GM23338 (cell line): ENCODE data around the gene JAM2. TPM values are rescaled to one million over a fixed set of nuclear protein-coding genes. Genes with fewer than 3 reads are reported as not detected.
A peak's percentile ranks its signal among the peaks of the same experiment; 100 is the strongest.

Experiments
- ATAC-seq: fragments of 200-7000 bp; cut with Tn5 transposase; 3 replicates; pipeline ENCODE4 v1.9.1; 2020
- DNase-seq: peaks from one replicate; pipeline ENCODE4 v3.0.0-alpha.2; 2015; ENCODE audit warnings: low spot score
- H2AFZ ChIP-seq: fragments of 200-600 bp; sonication (generic); 2 replicates; pipeline ENCODE4 v1.8.0; 2016; ENCODE audit warnings: antibody characterized with exemption, mild to moderate bottlenecking, moderate library complexity
- H3F3A ChIP-seq: fragments of 200-600 bp; sonication (generic); replicated peaks from 2 replicates; pipeline ENCODE4 v1.8.0; 2017; ENCODE audit warnings: antibody characterized with exemption, mixed run types, low read depth
- H3K27ac ChIP-seq: fragments of 200-600 bp; sonication (generic); 2 replicates; pipeline ENCODE4 v1.6.1; 2016; ENCODE audit warnings: low read depth
- H3K27me3 ChIP-seq: fragments of 200-600 bp; sonication (generic); 2 replicates; pipeline ENCODE4 v1.8.0; 2016; ENCODE audit warnings: mild to moderate bottlenecking, mixed run types, moderate library complexity; ENCODE audit not compliant: insufficient read depth
- H3K36me3 ChIP-seq: fragments of 200-600 bp; sonication (generic); 2 replicates; pipeline ENCODE4 v1.8.0; 2016; ENCODE audit warnings: mild to moderate bottlenecking; ENCODE audit not compliant: insufficient read depth
- H3K4me1 ChIP-seq: fragments of 200-600 bp; sonication (generic); 2 replicates; pipeline ENCODE4 v1.8.0; 2016; ENCODE audit warnings: mild to moderate bottlenecking, moderate library complexity; ENCODE audit not compliant: insufficient read depth
- H3K4me2 ChIP-seq: fragments of 200-600 bp; sonication (generic); 2 replicates; pipeline ENCODE4 v1.7.1; 2017; ENCODE audit warnings: mixed run types
- H3K4me3 ChIP-seq: fragments of 200-600 bp; sonication (generic); 2 replicates; pipeline ENCODE4 v1.6.1; 2016; ENCODE audit warnings: mixed run types
- H3K79me2 ChIP-seq: fragments of 200-600 bp; sonication (generic); replicated peaks from 2 replicates; pipeline ENCODE4 v1.8.0; 2017; ENCODE audit warnings: mild to moderate bottlenecking; ENCODE audit not compliant: insufficient read depth
- H3K9me2 ChIP-seq: fragments of 200-600 bp; sonication (generic); 2 replicates; pipeline ENCODE4 v1.8.0; 2017; ENCODE audit not compliant: insufficient read depth
- H4K20me1 ChIP-seq: fragments of 200-600 bp; sonication (generic); replicated peaks from 2 replicates; pipeline ENCODE4 v1.8.0; 2017; ENCODE audit warnings: mild to moderate bottlenecking; ENCODE audit not compliant: insufficient read depth
- H3K27ac Mint-ChIP-seq: 2 replicates; pipeline ENCODE4 v1.8.0; 2020; ENCODE audit warnings: inconsistent platforms, mild to moderate bottlenecking, moderate library complexity, mixed read lengths
- H3K27me3 Mint-ChIP-seq: 3 replicates; pipeline ENCODE4 v1.8.0; 2022; ENCODE audit warnings: low read depth, mild to moderate bottlenecking, moderate library complexity, mixed read lengths, inconsistent platforms; ENCODE audit not compliant: insufficient read depth, poor library complexity
- H3K36me3 Mint-ChIP-seq: 3 replicates; pipeline ENCODE4 v1.8.0; 2021; ENCODE audit warnings: low read depth, mild to moderate bottlenecking, inconsistent platforms, moderate library complexity, mixed read lengths
- H3K4me1 Mint-ChIP-seq: 3 replicates; pipeline ENCODE4 v1.8.0; 2020; ENCODE audit warnings: mild to moderate bottlenecking, inconsistent platforms, mixed read lengths
- H3K4me3 Mint-ChIP-seq: 3 replicates; pipeline ENCODE4 v1.8.0; 2021; ENCODE audit warnings: moderate library complexity, mild to moderate bottlenecking, inconsistent platforms, mixed read lengths
- H3K9me3 Mint-ChIP-seq: 3 replicates; pipeline ENCODE4 v1.8.0; 2020; ENCODE audit warnings: moderate library complexity, mild to moderate bottlenecking, inconsistent platforms, mixed read lengths
- CREB1 ChIP-seq: fragments of 250-450 bp; sonication (Bioruptor Pico); IDR thresholded peaks from 2 replicates; pipeline ENCODE4 v1.5.0; 2020; ENCODE audit warnings: low read depth, mild to moderate bottlenecking, moderate library complexity
- EZH2 ChIP-seq: fragments of 200-600 bp; sonication (generic); IDR thresholded peaks from one replicate; pipeline ENCODE4 v1.8.0; 2017; ENCODE audit warnings: antibody characterized with exemption, mild to moderate bottlenecking, low read depth; ENCODE audit not compliant: unreplicated experiment
- EZH2phosphoT487 ChIP-seq: fragments of 200-600 bp; sonication (generic); IDR thresholded peaks from one replicate; pipeline ENCODE4 v1.8.1; 2018; ENCODE audit warnings: antibody characterized with exemption; ENCODE audit not compliant: unreplicated experiment
- JUNB ChIP-seq: IDR thresholded peaks from one replicate; pipeline ENCODE4 v1.6.1; 2016; ENCODE audit warnings: antibody characterized with exemption; ENCODE audit not compliant: unreplicated experiment
- POLR2AphosphoS5 ChIP-seq: IDR thresholded peaks from 2 replicates; pipeline ENCODE4 v1.6.1; 2016; ENCODE audit warnings: antibody characterized with exemption, low read depth
- STAT1 ChIP-seq: IDR thresholded peaks from one replicate; pipeline ENCODE4 v1.6.1; 2016; ENCODE audit warnings: antibody characterized with exemption; ENCODE audit not compliant: unreplicated experiment
- ZNF331 ChIP-seq: fragments of 250-450 bp; sonication (Bioruptor Pico); IDR thresholded peaks from 2 replicates; pipeline ENCODE4 v1.5.0; 2020; ENCODE audit warnings: low read depth, mild to moderate bottlenecking, moderate library complexity
- polyA plus RNA-seq: library from polyadenylated mRNA; unstranded; fragments of >200 nt; fragmentation: Nextera tagmentation; extraction: Ambion mirVana; gene quantifications from 2 replicates; pipeline ENCODE4 v1.2.1, GENCODE V29; 2016
- total RNA-seq: library from RNA; depleted of rRNA; stranded (reverse); fragments of >200 nt; shearing (Covaris generic); gene quantifications from 2 replicates; pipeline ENCODE4 v1.2.3, GENCODE V29; 2014
- TF ChIP-seq, protein P1 (sequence below), 2 experiments: fragments of 200-600 bp in 1 of 2; sonication (generic) in 1 of 2; conservative IDR thresholded peaks; 2 replicates each; pipeline versions ENCODE4 v1.5.1 to v1.6.1; 2016 to 2017; ENCODE audit warnings: antibody characterized with exemption in 2 of 2, low read depth in 2 of 2, mild to moderate bottlenecking in 2 of 2, moderate library complexity in 1 of 2
- TF ChIP-seq, protein P2 (sequence below): IDR thresholded peaks from one replicate; pipeline ENCODE4 v1.6.1; 2018; ENCODE audit warnings: antibody characterized with exemption; ENCODE audit not compliant: unreplicated experiment

Gene JAM2
- total and polyA plus RNA-seq, 2 experiments from 2014 or later: 4.9 to 14.6 TPM

- TF ChIP-seq CREB1: no peak
- no peak for TF ChIP-seq EZH2phosphoT487
- TF ChIP-seq ZNF331 (CRISPR knock-in tag): no peak
- TF ChIP-seq STAT1: no peak
- TF ChIP-seq, protein P1, sequence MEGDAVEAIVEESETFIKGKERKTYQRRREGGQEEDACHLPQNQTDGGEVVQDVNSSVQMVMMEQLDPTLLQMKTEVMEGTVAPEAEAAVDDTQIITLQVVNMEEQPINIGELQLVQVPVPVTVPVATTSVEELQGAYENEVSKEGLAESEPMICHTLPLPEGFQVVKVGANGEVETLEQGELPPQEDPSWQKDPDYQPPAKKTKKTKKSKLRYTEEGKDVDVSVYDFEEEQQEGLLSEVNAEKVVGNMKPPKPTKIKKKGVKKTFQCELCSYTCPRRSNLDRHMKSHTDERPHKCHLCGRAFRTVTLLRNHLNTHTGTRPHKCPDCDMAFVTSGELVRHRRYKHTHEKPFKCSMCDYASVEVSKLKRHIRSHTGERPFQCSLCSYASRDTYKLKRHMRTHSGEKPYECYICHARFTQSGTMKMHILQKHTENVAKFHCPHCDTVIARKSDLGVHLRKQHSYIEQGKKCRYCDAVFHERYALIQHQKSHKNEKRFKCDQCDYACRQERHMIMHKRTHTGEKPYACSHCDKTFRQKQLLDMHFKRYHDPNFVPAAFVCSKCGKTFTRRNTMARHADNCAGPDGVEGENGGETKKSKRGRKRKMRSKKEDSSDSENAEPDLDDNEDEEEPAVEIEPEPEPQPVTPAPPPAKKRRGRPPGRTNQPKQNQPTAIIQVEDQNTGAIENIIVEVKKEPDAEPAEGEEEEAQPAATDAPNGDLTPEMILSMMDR (conservative IDR thresholded peaks at IDR 0.05; ENCODE audit: low read depth in 2 of 2): peak; percentile 36 to 51
- TF ChIP-seq, protein P2, sequence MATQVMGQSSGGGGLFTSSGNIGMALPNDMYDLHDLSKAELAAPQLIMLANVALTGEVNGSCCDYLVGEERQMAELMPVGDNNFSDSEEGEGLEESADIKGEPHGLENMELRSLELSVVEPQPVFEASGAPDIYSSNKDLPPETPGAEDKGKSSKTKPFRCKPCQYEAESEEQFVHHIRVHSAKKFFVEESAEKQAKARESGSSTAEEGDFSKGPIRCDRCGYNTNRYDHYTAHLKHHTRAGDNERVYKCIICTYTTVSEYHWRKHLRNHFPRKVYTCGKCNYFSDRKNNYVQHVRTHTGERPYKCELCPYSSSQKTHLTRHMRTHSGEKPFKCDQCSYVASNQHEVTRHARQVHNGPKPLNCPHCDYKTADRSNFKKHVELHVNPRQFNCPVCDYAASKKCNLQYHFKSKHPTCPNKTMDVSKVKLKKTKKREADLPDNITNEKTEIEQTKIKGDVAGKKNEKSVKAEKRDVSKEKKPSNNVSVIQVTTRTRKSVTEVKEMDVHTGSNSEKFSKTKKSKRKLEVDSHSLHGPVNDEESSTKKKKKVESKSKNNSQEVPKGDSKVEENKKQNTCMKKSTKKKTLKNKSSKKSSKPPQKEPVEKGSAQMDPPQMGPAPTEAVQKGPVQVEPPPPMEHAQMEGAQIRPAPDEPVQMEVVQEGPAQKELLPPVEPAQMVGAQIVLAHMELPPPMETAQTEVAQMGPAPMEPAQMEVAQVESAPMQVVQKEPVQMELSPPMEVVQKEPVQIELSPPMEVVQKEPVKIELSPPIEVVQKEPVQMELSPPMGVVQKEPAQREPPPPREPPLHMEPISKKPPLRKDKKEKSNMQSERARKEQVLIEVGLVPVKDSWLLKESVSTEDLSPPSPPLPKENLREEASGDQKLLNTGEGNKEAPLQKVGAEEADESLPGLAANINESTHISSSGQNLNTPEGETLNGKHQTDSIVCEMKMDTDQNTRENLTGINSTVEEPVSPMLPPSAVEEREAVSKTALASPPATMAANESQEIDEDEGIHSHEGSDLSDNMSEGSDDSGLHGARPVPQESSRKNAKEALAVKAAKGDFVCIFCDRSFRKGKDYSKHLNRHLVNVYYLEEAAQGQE: no peak
- TF ChIP-seq EZH2: no peak
These were observed 618 bp downstream of the JAM2 start (continued) for GRCh38 chr21:25639551-25640201.

GRCh38 chr21:25640202-25640942 lies 1.3 kb downstream of the JAM2 start:
- H3K4me1 Mint-ChIP-seq: peaks cover 16% of the 10 kb centered on the region
- peaks cover 10% of the 10 kb centered on the region; the same call in 1 of the 2 replicates for H3K4me1 ChIP-seq
- H3K27me3 Mint-ChIP-seq: peaks cover 10% of the 10 kb centered on the region
- H3K4me3 ChIP-seq: peak overlapping the region; percentile 97
- H3F3A ChIP-seq: peaks cover 2% of the 10 kb centered on the region; the same call in 1 of the 2 replicates
- H3K27ac Mint-ChIP-seq: no peak overlapping the region
- no peaks in the 10 kb centered on the region for H3K79me2 ChIP-seq
- peaks cover 24% of the 10 kb centered on the region for H3K27me3 ChIP-seq
- H3K36me3 Mint-ChIP-seq: no peaks in the 10 kb centered on the region
- no peaks in the 10 kb centered on the region for H3K36me3 ChIP-seq
- H2AFZ ChIP-seq: peak overlapping the region; percentile 98
- peak; percentile 74 for DNase-seq
- no peaks in the 10 kb centered on the region for H4K20me1 ChIP-seq
- peak; percentile 75 for ATAC-seq
- H3K9me3 Mint-ChIP-seq: no peaks in the 10 kb centered on the region
- peak overlapping the region; percentile 77 for H3K4me3 Mint-ChIP-seq
- H3K4me2 ChIP-seq: peak overlapping the region; percentile 97
- no peaks in the 10 kb centered on the region for H3K9me2 ChIP-seq
- no peak overlapping the region; the same call in 1 of the 2 replicates for H3K27ac ChIP-seq
- TF ChIP-seq EZH2phosphoT487 (no peak), CREB1 (no peak), JUNB (no peak), STAT1 (no peak), POLR2AphosphoS5 (no peak)
- TF ChIP-seq, protein P2: no peak
